ENCODE results near the gene SEMA3E. TPM values are rescaled to one million over a fixed set of nuclear protein-coding genes. Genes with fewer than 3 reads are reported as not detected.

Gene SEMA3E
- total RNA-seq, 1 donor from 2014 or later: not detected

- no peak for DNase-seq (ENCODE audit: low spot score)
- no peaks in the 10 kb centered on the region for H3K9me3 Mint-ChIP-seq
- H3K4me3 Mint-ChIP-seq: no peak overlapping the region
- no peaks in the 10 kb centered on the region for H3K4me1 Mint-ChIP-seq (ENCODE audit: low read depth)
- no peak overlapping the region for H3K27ac Mint-ChIP-seq
- H3K36me3 Mint-ChIP-seq (ENCODE audit: low read depth): no peaks in the 10 kb centered on the region
- intact Hi-C loops (cut with micrococcal nuclease): no loop called here
- no peaks in the 10 kb centered on the region for H3K27me3 Mint-ChIP-seq (ENCODE audit: insufficient read depth)
Measured at GRCh38 chr7:83313931-83314330, 335.0 kb downstream of the SEMA3E start.

Data from activated T-helper 1 cell treated with anti-CD3 and anti-CD28 coated beads, Interleukin-12 subunit alpha, Interleukin-12 subunit beta, Interleukin-2, Interleukin-4 antibody, amounts not matched to agents 30 ng/mL and 10 ng/mL and 1 ng/mL, durations not matched to agents 14 hours and 24 hours and 36 hours (primary cell).